ENCODE data around the gene MAPK1.

Gene MAPK1

GRCh38 chr22:21760640-21761039, 106.8 kb downstream of the MAPK1 start:
- no peak overlapping the region for H3K4me3 ChIP-seq (ENCODE audit: low read depth, low read length)
- ChIA-PET POLR2A (no interaction called here), CTCF (interaction anchor here (1.0 to 3.2 kb wide), 5 partner anchors 9 to 212 kb away, joined by 3 to 13 read pairs (median 3); partner anchors contain the start of gene PPM1F)
- peak; percentile 64 for DNase-seq (ENCODE audit: low read depth, low spot score)
- no peak for TF ChIP-seq CTCF (IDR thresholded peaks at IDR 0.05; ENCODE audit: insufficient read depth, low read length, missing control alignments)

- TF ChIP-seq CTCF (IDR thresholded peaks at IDR 0.05; ENCODE audit: insufficient read depth, low read length, missing control alignments) = no peak
- no peak for DNase-seq (ENCODE audit: low read depth, low spot score)
- H3K4me3 ChIP-seq (ENCODE audit: low read depth, low read length) = no peak overlapping the region
- POLR2A ChIA-PET = no interaction called here
- CTCF ChIA-PET = interaction anchor here (0.7 kb wide), 1 partner anchor 189 kb away, joined by 3 read pairs; no protein-coding TSS in a partner anchor
These were observed 107.6 kb downstream of the MAPK1 start for GRCh38 chr22:21759646-21760376.

GRCh38 chr22:21759093-21759492, 108.4 kb downstream of the MAPK1 start:
- TF ChIP-seq CTCF (IDR thresholded peaks at IDR 0.05; ENCODE audit: insufficient read depth, low read length, missing control alignments) = no peak
- no peak overlapping the region for H3K4me3 ChIP-seq (ENCODE audit: low read depth, low read length)
- POLR2A ChIA-PET = no interaction called here
- CTCF ChIA-PET = interaction anchor here (0.7 to 1.7 kb wide), 2 partner anchors 179 to 190 kb away, joined by 3 to 5 read pairs; no protein-coding TSS in a partner anchor
- no peak for DNase-seq (ENCODE audit: low read depth, low spot score)

- DNase-seq (ENCODE audit: low read depth, low spot score) = no peak
- no peak overlapping the region for H3K4me3 ChIP-seq (ENCODE audit: low read depth, low read length)
- no peak for TF ChIP-seq CTCF (IDR thresholded peaks at IDR 0.05; ENCODE audit: insufficient read depth, low read length, missing control alignments)
- POLR2A ChIA-PET = no interaction called here
- CTCF ChIA-PET = interaction anchor here (1.7 kb wide), 1 partner anchor 180 kb away, joined by 5 read pairs; no protein-coding TSS in a partner anchor
These were observed 109.2 kb downstream of the MAPK1 start for GRCh38 chr22:21758091-21758864.

- no peak overlapping the region for H3K4me3 ChIP-seq (ENCODE audit: low read depth, low read length)
- ChIA-PET CTCF (no interaction called here), POLR2A (no interaction called here)
- no peak for TF ChIP-seq CTCF (IDR thresholded peaks at IDR 0.05; ENCODE audit: insufficient read depth, low read length, missing control alignments)
- peak; percentile 34 for DNase-seq (ENCODE audit: low read depth, low spot score)
These were observed 111.6 kb downstream of the MAPK1 start for GRCh38 chr22:21755851-21756284.

GRCh38 chr22:21754523-21754922, 112.9 kb downstream of the MAPK1 start:
- H3K4me3 ChIP-seq (ENCODE audit: low read depth, low read length) = no peak overlapping the region
- POLR2A ChIA-PET = no interaction called here

More at GRCh38 chr22:21754523-21754922, 112.9 kb downstream of the MAPK1 start:
- CTCF ChIA-PET = no interaction called here
- TF ChIP-seq CTCF (IDR thresholded peaks at IDR 0.05; ENCODE audit: insufficient read depth, low read length, missing control alignments) = no peak
- DNase-seq (ENCODE audit: low read depth, low spot score) = no peak

Measured in AG04449 (cell line).